Mesendoderm (in vitro differentiated cells): ENCODE results near the gene LPGAT1.

Experiments
- DNase-seq: peaks from one replicate; pipeline ENCODE4 v3.0.0; 2013
- H2AK5ac ChIP-seq: 2 replicates; pipeline ENCODE4 v1.6.1; 2013; ENCODE audit warnings: low read length, inconsistent platforms
- H2BK120ac ChIP-seq: 2 replicates; pipeline ENCODE4 v1.6.1; 2013; ENCODE audit warnings: low read depth, mild to moderate bottlenecking, low read length, moderate library complexity, mixed read lengths
- H2BK15ac ChIP-seq: replicated peaks from 2 replicates; pipeline ENCODE4 v1.6.1; 2013; ENCODE audit warnings: low read depth, mild to moderate bottlenecking, moderate library complexity
- H2BK5ac ChIP-seq: 2 replicates; pipeline ENCODE4 v1.6.1; 2013; ENCODE audit warnings: low read length, inconsistent platforms
- H3K18ac ChIP-seq: 2 replicates; pipeline ENCODE4 v1.6.1; 2013; ENCODE audit warnings: mild to moderate bottlenecking, low read length, mixed read lengths
- H3K23ac ChIP-seq: one replicate; pipeline ENCODE4 v1.6.1; 2013; ENCODE audit warnings: low read length
- H3K27ac ChIP-seq: 2 replicates; pipeline ENCODE4 v1.5.1; 2013; ENCODE audit warnings: low read depth, mild to moderate bottlenecking, inconsistent platforms, low read length, moderate library complexity
- H3K27me3 ChIP-seq: 2 replicates; pipeline ENCODE4 v1.6.1; 2013; ENCODE audit warnings: low read length, control low read depth, mild to moderate bottlenecking, inconsistent platforms; ENCODE audit not compliant: insufficient read depth, poor library complexity
- H3K36me3 ChIP-seq: 2 replicates; pipeline ENCODE4 v1.6.1; 2013; ENCODE audit warnings: low read length, inconsistent platforms; ENCODE audit not compliant: control insufficient read depth, insufficient read depth
- H3K4ac ChIP-seq: one replicate; pipeline ENCODE4 v1.6.1; 2013; ENCODE audit warnings: low read depth, mild to moderate bottlenecking, low read length, moderate library complexity
- H3K4me1 ChIP-seq: 2 replicates; pipeline ENCODE4 v1.6.1; 2013; ENCODE audit warnings: low read depth, low read length, inconsistent platforms; ENCODE audit not compliant: control insufficient read depth
- H3K4me2 ChIP-seq: 2 replicates; pipeline ENCODE4 v1.6.1; 2013; ENCODE audit warnings: low read length
- H3K4me3 ChIP-seq: 2 replicates; pipeline ENCODE4 v1.5.1; 2013; ENCODE audit warnings: mild to moderate bottlenecking, low read length
- H3K56ac ChIP-seq: one replicate; pipeline ENCODE4 v1.6.1; 2013; ENCODE audit warnings: low read length
- H3K79me1 ChIP-seq: 2 replicates; pipeline ENCODE4 v1.6.1; 2013; ENCODE audit warnings: low read length, inconsistent platforms
- H3K79me2 ChIP-seq: 2 replicates; pipeline ENCODE4 v1.6.1; 2013; ENCODE audit warnings: mild to moderate bottlenecking, low read length; ENCODE audit not compliant: control insufficient read depth, insufficient read depth
- H3K9ac ChIP-seq: 2 replicates; pipeline ENCODE4 v1.6.1; 2013; ENCODE audit warnings: low read length, inconsistent platforms
- H4K5ac ChIP-seq: one replicate; pipeline ENCODE4 v1.6.1; 2013; ENCODE audit warnings: low read length
- H4K8ac ChIP-seq: one replicate; pipeline ENCODE4 v1.6.1; 2013; ENCODE audit warnings: low read depth, mild to moderate bottlenecking, control low read depth, low read length, moderate library complexity
- WGBS: extraction: QIAGEN DNeasy Blood & Tissue Kit; methylation state at CpG from one replicate; pipeline ENCODE4 v1.1.7; 2013; ENCODE audit warnings: low lambda C conversion rate, missing lambda C conversion rate; ENCODE audit not compliant: insufficient coverage; ENCODE audit errors: extremely low coverage; 5-methylcytosine and 5-hydroxymethylcytosine counted together

LPGAT1 gene

GRCh38 chr1:211843018-211843417 is 12.5 kb upstream of the LPGAT1 start:
- Histone ChIP-seq H2BK15ac (no peak overlapping the region), H4K8ac (no peak overlapping the region), H3K4me3 (no peak overlapping the region), H3K4me2 (no peak overlapping the region), H3K23ac (no peak overlapping the region), H3K79me2 (no peaks in the 10 kb centered on the region), H3K9ac (no peak overlapping the region), H3K27ac (no peak overlapping the region), H2AK5ac (no peak overlapping the region), H3K18ac (no peak overlapping the region), H3K27me3 (no peaks in the 10 kb centered on the region), H3K4me1 (no peaks in the 10 kb centered on the region), H3K79me1 (no peaks in the 10 kb centered on the region), H2BK120ac (no peak overlapping the region), H4K5ac (no peak overlapping the region), H2BK5ac (no peak overlapping the region), H3K36me3 (no peaks in the 10 kb centered on the region), H3K4ac (no peak overlapping the region), H3K56ac (no peak overlapping the region)
- no peak for DNase-seq

GRCh38 chr1:211842518-211842917 is 12.0 kb upstream of the LPGAT1 start:
- Histone ChIP-seq H3K4me3 (no peak overlapping the region), H2BK120ac (no peak overlapping the region), H4K5ac (no peak overlapping the region), H3K18ac (no peak overlapping the region), H2BK5ac (no peak overlapping the region), H2AK5ac (no peak overlapping the region), H3K4me2 (no peak overlapping the region), H3K56ac (no peak overlapping the region), H3K23ac (no peak overlapping the region), H3K9ac (no peak overlapping the region), H2BK15ac (no peak overlapping the region), H3K79me2 (no peaks in the 10 kb centered on the region), H3K79me1 (no peaks in the 10 kb centered on the region), H3K4ac (no peak overlapping the region), H3K27ac (no peak overlapping the region), H3K27me3 (no peaks in the 10 kb centered on the region), H3K4me1 (no peaks in the 10 kb centered on the region), H4K8ac (no peak overlapping the region), H3K36me3 (no peaks in the 10 kb centered on the region)
- WGBS = no CpG with 5 or more reads among the region's 2 CpGs
- no peak for DNase-seq

GRCh38 chr1:211839106-211839505 is 8.5 kb upstream of the LPGAT1 start:
- H3K56ac ChIP-seq = no peak overlapping the region
- WGBS = no CpG with 5 or more reads among the region's 1 CpG
- no peak overlapping the region for H3K4ac ChIP-seq
- H3K18ac ChIP-seq = no peak overlapping the region
- no peaks in the 10 kb centered on the region for H3K27me3 ChIP-seq
- no peaks in the 10 kb centered on the region for H3K79me2 ChIP-seq
- no peak overlapping the region for H2AK5ac ChIP-seq
- no peaks in the 10 kb centered on the region for H3K36me3 ChIP-seq
- H3K27ac ChIP-seq = no peak overlapping the region
- no peak overlapping the region for H3K9ac ChIP-seq
- no peak overlapping the region for H2BK120ac ChIP-seq
- no peak overlapping the region for H4K5ac ChIP-seq
- H3K4me3 ChIP-seq = no peak overlapping the region
- H3K4me2 ChIP-seq = no peak overlapping the region
- no peak overlapping the region for H3K23ac ChIP-seq
- H2BK5ac ChIP-seq = no peak overlapping the region
- DNase-seq = no peak
- no peak overlapping the region for H4K8ac ChIP-seq
- no peaks in the 10 kb centered on the region for H3K4me1 ChIP-seq
- H3K79me1 ChIP-seq = no peaks in the 10 kb centered on the region
- H2BK15ac ChIP-seq = no peak overlapping the region

GRCh38 chr1:211833174-211833820 is 2.7 kb upstream of the LPGAT1 start:
- Histone ChIP-seq H3K4ac (no peak overlapping the region), H3K56ac (no peak overlapping the region), H3K27ac (no peak overlapping the region), H3K9ac (no peak overlapping the region), H3K27me3 (no peaks in the 10 kb centered on the region), H3K79me1 (no peaks in the 10 kb centered on the region), H3K36me3 (no peaks in the 10 kb centered on the region), H3K79me2 (no peaks in the 10 kb centered on the region), H3K4me3 (no peak overlapping the region), H2BK15ac (no peak overlapping the region), H3K23ac (no peak overlapping the region), H2BK120ac (no peak overlapping the region), H2AK5ac (no peak overlapping the region), H3K4me2 (no peak overlapping the region), H4K8ac (no peak overlapping the region), H2BK5ac (no peak overlapping the region), H4K5ac (no peak overlapping the region), H3K4me1 (peaks cover 2% of the 10 kb centered on the region), H3K18ac (no peak overlapping the region)
- DNase-seq = no peak
- WGBS = no CpG with 5 or more reads among the region's 1 CpG

- no CpG with 5 or more reads among the region's 2 CpGs for WGBS
- no peak overlapping the region for H4K8ac ChIP-seq
- no peaks in the 10 kb centered on the region for H3K27me3 ChIP-seq
- no peak overlapping the region for H3K18ac ChIP-seq
- H3K9ac ChIP-seq = no peak overlapping the region
- H3K56ac ChIP-seq = no peak overlapping the region
- H2AK5ac ChIP-seq = no peak overlapping the region
- no peak overlapping the region for H3K4me3 ChIP-seq
- peaks cover 2% of the 10 kb centered on the region for H3K4me1 ChIP-seq
- DNase-seq = no peak
- no peak overlapping the region for H3K4ac ChIP-seq
- no peak overlapping the region for H2BK120ac ChIP-seq
- no peaks in the 10 kb centered on the region for H3K79me2 ChIP-seq
- H3K79me1 ChIP-seq = no peaks in the 10 kb centered on the region
- no peaks in the 10 kb centered on the region for H3K36me3 ChIP-seq
- H2BK5ac ChIP-seq = no peak overlapping the region
- H3K4me2 ChIP-seq = no peak overlapping the region
- no peak overlapping the region for H3K23ac ChIP-seq
- H4K5ac ChIP-seq = no peak overlapping the region
- no peak overlapping the region for H3K27ac ChIP-seq
- H2BK15ac ChIP-seq = no peak overlapping the region
These were observed 2.1 kb upstream of the LPGAT1 start for GRCh38 chr1:211832661-211833060.
